Daoy (cell line): ENCODE results near the gene SNAP91. TPM values are rescaled to one million over a fixed set of nuclear protein-coding genes. Genes with fewer than 3 reads are reported as not detected.
"Not testable (repeated sequence)": the region's sequence is repeated elsewhere in the genome, so short reads cannot be mapped to it uniquely, and the experiment has no call there.

Experiments
- DNase-seq: peaks from one replicate; pipeline ENCODE4 v3.0.0-alpha.2; 2015; ENCODE audit warnings: low read depth
- total RNA-seq: library from RNA; depleted of rRNA; stranded (reverse); fragments of >200 nt; shearing (Covaris generic); gene quantifications from 2 replicates; pipeline ENCODE4 v1.2.3, GENCODE V29; 2014; rRNA removed

SNAP91 gene, protein sequence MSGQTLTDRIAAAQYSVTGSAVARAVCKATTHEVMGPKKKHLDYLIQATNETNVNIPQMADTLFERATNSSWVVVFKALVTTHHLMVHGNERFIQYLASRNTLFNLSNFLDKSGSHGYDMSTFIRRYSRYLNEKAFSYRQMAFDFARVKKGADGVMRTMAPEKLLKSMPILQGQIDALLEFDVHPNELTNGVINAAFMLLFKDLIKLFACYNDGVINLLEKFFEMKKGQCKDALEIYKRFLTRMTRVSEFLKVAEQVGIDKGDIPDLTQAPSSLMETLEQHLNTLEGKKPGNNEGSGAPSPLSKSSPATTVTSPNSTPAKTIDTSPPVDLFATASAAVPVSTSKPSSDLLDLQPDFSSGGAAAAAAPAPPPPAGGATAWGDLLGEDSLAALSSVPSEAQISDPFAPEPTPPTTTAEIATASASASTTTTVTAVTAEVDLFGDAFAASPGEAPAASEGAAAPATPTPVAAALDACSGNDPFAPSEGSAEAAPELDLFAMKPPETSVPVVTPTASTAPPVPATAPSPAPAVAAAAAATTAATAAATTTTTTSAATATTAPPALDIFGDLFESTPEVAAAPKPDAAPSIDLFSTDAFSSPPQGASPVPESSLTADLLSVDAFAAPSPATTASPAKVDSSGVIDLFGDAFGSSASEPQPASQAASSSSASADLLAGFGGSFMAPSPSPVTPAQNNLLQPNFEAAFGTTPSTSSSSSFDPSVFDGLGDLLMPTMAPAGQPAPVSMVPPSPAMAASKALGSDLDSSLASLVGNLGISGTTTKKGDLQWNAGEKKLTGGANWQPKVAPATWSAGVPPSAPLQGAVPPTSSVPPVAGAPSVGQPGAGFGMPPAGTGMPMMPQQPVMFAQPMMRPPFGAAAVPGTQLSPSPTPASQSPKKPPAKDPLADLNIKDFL
- total RNA-seq: 0.65 and 0.86 TPM in 2 replicates

DNA sequence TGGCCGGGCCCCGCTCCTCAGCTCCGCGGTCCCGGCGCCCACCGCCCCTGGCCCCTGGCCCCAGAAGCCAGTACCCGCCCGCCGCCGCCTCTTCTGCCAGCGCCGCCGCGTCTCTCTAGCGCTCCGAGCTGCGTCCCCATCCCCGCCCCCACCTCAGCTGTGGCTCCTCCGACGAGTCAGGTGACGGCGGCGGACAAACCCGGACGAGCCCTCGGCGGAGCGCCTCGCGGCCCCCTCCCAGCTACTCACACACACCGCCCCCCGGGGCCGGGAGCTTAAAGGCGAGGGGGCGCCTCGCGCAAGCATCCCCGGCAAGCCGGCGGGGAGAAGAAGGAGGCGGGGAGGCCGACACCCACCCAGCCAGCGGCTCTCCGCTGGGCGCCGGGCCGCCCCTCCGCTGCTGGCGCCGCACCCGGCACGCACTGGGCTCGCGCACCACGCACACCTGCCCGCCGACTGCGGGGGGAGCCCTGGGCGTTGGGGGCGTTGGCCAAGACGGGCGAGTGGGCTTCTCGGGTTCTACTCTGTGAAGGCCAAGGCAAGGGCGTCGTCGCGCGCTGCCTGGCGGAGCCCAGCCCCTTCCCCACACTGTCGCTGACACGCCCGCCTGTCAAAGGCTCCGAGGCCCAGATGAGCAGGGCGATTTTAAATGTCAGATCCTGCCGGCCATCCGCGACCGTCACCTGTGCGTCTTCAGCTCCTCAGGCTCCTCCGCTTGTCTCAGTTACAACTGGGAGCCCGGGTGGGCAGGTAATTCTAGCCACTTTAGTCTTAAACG, at the start of gene SNAP91:
TSS of gene SNAP91 (minus strand) at position 132 of the 778 bp plus-strand sequence. CDS start 1,174 bp downstream, outside the sequence.
- peak; percentile 54 for DNase-seq

DNA sequence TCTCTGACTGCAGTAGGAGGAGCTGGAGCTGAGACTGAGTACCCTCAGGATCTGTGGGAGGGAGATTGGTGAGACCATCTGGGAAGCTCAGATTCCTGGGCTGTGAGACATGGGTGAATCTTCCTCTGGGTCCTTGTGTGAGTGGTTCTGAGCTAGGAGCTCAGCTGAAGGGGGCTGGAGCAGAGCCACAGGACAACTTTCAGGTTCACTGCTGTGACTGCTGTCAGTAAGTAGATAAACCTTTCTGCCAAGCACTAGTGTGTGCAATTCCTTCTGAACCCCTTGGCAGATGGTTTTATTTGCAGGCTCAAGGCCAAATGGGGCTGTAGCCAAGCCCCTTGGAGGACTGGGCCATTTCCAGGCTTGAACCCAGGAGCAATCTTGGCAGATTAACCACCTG, 49.6 kb upstream of the SNAP91 start:
- no peak for DNase-seq

DNA sequence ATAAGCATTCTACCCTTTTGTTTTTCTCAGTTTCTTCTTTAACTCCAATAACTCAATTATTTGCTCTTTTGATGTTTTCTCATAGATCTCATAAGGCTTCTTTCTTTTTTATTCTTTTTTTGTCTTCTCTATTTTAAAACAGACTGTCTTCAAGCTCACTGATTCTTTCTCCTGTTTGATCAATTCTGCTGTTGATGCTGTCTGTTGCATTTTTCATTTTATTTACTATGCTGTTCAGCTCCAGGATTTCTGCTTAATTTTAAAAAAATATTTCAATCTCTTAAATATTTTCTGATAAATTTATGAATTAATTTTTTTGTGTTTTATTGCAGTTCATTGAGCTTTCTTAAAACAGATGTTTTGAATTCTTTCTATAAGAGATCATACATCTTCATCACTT, 48.1 kb upstream of the SNAP91 start:
- DNase-seq: no peak

DNA sequence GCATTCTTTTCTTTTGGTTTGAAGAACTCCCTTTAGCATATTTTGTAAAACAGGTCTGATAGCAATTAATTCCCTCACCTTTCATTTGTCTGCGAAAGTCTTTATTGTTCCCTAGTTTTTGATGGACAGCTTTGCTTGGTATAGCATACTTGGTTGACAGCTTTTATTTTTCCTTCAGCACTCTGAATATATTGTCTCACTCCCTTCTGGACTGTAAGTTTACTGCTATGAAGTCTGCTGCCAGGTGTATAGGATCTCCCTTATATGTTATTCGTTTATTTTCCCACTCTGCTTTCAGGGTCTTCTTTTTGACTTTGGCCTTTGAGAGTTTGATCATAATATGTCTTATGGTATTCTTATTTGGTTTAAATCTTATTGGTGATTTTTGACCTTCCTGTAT, 47.7 kb upstream of the SNAP91 start:
- DNase-seq: no peak

DNA sequence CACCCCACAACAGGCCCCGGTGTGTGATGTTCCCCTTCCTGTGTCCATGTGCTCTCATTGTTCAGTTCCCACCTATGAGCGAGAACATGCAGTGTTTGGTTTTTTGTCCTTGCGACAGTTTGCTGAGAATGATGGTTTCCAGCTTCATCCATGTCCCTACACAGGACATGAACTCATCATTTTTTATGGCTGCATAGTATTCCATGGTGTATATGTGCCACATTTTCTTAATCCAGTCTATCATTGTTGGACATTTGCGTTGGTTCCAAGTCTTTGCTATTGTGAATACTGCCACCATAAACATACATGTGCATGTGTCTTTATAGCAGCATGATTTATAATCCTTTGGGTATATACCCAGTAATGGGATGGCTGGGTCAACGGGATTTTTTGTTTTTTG, 43.5 kb upstream of the SNAP91 start:
- not testable (repeated sequence) for DNase-seq

DNA sequence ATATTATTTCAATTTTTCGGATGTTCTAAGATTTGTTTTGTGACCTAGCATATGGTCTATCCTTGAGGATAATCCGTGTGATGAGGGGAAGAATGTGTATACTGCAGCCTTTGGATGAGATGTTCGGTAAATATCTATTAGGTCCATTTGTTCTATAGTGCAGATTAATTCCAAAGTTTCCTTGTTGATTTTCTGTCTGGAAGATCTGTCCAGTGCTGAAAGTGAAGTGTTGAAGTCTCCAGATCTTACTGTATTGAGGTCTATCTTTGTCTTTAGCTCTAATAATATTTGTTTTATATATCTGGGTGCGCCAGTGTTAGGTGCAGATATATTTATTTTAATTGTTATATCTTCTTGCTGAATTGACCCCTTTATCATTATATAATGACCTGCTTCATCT, 32.2 kb upstream of the SNAP91 start:
- DNase-seq: no peak

DNA sequence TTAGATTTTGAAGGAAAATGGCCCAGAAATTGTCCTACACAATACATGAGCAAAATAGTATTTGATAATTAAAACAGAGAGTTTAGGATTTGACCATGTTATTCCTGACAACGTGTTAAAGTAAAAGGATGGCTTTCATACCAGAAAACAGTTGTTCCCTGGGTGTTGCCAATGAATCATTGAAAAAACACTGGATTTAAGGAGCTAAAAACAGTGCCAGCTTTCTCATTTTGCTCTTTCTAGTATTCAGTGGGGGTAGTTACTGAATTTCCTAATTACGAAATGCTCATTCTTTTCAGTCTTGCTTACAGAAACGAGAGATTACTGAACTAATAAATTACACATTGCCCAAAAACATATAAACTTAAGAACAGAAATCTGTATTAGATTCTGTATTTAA, 26.6 kb upstream of the SNAP91 start:
- peak; percentile 6 for DNase-seq

DNA sequence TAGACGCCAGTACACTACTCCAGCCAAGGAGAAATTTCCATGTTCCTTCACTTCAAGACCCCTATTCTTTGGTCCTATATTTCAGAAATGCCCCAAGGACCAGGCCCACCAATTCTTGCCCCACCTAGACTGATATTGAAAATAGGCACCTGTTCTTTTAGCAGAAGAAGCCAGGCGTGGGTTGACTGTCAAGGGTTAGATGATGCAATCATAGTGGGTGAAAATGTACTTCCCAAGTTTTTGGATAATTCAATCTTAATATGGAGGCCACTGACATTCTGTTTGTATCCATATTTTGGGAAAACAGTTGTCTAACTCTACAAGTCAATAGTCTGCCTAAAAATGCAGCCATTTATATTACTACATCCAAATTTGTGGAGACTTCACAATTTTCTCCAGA, 21.0 kb upstream of the SNAP91 start:
- no peak for DNase-seq

DNA sequence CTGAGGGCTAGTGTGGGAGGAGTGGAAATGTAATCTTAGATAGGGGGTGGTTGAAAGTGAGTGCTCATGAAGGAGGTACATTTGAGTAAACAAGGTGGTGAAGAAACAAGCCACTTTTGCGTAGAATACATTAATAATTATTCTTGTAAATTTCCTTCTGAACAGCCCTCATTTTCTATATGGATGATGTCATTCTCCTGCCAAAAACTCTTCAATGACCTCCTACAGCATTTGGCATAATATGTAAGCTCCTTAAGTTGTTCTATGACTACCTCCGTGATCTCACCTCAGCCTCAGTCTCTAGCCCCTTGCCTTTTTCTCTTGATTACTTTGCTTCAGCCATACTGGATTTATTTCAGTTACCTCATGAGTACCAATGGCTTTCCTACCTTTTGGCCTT, 14.0 kb upstream of the SNAP91 start:
- no peak for DNase-seq

DNA sequence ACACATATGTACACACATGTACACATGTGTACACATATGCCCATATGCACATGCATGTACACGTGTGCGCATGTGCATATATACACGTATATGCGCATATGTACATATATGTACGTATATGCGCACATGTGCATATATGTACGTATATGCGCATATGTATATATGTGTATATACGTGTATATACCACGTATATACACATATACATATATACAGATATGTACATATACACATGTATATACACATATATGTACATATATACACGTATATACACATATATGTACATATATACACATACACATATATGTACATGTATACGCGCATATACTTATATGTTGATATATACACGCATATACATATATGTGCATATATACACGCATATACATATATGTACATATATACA, 8.9 kb upstream of the SNAP91 start:
- DNase-seq: no peak

DNA sequence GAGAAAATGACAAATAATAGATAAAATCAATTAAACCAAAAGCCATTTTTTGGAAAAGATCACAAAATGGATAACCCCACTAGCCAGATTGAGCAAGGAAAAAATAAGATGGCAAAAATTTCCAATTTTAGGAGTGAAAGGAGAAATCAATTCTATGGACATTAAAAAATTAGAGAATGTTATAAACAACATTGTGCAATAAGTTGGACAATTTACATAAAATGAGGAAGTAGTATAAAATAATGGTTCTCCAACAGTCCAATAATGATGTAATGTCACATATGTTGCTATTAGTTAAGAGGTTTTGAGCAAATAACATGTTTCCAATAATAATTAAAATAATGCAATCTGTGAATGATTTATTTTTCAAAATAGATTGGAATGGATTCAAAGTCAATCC, 3.1 kb upstream of the SNAP91 start:
- DNase-seq: no peak

DNA sequence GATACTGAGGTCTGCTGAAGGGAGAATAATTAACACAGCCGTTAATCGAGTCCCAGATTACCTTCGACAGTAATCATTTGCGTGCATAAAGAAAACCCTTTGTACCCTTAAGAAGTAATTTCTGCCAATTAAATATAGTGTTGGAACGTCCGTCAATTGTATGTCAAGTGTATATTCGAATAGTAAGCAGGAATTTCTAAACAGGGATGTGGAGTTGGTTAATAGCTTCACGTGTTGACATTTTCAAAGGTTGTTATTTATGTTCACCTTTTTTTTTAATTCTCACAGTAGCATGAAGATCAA, 798 bp upstream of the SNAP91 start:
- DNase-seq: no peak

DNA sequence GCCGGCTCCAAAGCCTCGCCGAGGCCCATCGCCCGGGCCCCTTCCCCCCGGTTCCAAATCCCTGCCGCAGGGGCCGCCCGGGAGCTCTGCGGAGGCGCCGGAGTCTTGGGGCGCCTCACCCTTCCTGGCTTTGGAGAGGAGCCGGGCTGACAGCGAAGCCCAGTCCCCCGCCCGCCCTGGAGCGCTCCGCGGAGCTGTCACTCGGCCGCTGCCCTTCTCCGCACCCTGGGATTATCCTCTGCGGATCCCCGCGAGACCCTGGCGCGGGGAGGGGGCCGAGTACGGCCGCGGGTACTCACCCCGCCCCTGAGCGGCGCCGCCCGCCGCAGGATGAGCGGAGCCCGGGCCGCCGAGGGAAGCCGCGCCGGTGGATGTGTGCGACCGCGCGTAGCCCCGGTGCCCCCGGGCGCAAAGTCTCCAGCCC, 343 bp downstream of the SNAP91 start:
- peak; percentile 25 for DNase-seq

DNA sequence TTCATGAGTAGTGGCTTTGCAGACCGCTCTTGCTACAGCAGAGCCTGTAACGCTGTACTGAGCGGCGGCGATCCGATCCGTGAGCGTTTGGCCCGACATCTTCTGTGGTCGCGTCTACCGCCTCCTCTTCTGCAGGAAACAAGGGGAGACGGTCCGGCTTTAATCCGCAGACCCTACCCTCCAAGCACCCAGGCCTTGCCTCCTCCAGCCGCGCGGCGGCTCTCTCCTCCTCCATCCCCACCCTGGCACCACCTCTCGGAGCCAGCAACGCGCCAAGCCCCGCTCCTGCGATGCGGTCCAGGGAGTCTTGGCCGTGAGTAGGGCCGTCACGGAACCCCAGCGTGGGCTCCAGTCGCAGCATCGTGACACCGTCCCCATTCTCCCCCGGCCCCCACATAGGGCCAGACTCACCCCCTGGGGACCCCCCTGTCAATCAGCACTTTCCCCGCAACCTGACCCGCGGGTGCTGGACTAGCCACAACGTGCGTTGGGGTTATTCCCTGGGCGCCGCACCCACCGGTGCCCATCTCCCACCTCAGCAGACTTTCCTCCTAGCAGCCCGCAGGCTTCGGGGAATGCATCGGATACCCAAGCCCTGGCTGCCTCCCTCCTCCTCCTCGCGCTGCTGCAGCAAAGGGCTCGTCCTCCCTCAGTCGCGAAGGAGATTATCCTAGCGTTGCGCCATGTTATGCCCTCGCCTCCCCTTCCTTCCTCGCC, 914 bp downstream of the SNAP91 start:
- peak; percentile 17 for DNase-seq

DNA sequence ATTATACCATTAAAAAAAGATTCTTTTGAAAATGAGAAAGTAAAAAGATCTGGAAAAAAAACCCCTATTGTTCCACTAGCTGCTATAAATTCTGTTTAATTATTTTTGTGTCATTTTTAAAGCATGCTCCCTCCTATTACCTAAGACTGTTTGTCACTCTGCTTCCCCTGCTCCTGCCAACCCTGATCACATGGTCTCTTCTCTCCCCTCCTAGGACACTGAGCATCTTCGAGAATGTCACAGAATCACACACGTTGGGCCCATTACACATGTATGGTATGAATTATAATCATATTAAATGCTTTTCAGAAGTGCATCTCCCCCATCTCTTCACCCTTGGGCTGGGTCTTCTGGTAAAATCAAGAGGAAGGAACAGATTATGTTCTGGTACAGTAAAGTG, 6.2 kb downstream of the SNAP91 start:
- DNase-seq: no peak

DNA sequence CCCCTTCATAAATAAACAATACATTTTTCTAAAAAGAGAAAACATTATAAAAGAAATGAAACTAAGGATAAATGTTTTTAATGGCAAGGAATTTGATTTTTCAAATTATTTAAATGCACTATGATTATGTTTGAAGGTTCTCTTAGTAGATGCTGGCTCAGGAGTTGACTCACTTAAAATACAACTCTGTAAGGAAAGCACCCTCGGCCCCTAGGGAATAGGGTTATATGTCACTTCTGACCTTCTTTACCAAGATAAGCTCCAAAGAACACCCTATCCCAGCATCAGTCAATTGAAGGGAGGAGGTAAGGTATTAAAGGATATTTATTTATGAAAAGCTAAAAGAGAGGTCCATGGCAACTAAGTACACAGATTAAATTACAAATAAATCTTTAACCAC, 6.8 kb downstream of the SNAP91 start:
- DNase-seq: no peak

DNA sequence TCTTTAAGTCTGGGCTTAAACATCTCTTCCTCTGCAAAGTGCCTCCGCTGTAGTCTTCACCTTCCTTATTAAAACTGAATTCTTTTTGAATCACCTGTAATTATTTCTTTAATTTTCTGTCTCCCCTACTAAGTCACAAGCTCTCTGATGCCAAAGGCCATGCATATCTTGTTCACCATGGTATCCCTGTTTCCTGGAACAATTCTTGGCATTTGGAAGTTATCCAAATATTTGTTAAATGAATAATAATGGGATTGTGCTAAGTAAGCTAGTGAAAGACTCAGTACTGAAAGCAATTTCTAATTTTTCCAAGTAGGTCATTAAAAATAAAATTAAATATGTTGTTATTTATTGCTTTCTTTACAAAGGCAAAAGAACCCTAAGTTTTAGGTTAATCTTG, 12.2 kb downstream of the SNAP91 start:
- DNase-seq: no peak

DNA sequence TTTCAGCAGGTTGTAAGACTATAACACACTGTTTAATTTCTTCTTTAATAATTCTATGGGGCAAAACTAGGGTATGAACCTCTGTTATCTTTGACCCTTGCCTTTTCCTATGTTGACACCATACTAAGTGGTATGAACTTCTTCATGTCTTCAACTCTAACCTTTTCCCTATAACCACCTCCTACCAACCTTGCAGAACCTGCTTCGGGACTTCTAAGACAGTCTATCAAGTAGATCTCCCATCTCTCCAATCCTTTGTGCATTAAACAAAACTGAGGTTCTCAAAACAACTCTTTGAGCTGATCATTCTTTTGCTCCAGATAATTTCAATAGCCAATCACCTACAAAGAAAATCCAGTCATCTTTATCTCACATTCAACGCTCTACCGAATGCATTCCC, 23.4 kb downstream of the SNAP91 start:
- no peak for DNase-seq

DNA sequence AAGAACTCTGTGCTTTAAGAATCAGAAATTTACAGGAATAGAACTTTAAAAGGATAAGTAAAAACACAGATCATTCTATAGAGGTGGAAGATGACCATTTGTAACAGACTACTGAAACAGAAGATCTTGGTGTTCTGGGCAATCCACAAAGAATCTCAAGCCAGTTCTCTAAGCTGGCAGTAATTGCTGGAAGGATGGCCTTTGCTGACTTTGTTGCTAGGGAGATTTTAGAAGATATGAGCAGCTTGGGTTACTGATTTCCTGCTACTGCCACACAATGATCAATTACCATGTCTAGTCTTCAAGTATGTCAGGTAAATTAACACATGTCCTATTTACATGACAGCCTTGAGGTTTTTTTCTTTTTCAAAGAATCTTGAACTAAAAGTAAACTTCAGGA, 31.1 kb downstream of the SNAP91 start:
- no peak for DNase-seq

DNA sequence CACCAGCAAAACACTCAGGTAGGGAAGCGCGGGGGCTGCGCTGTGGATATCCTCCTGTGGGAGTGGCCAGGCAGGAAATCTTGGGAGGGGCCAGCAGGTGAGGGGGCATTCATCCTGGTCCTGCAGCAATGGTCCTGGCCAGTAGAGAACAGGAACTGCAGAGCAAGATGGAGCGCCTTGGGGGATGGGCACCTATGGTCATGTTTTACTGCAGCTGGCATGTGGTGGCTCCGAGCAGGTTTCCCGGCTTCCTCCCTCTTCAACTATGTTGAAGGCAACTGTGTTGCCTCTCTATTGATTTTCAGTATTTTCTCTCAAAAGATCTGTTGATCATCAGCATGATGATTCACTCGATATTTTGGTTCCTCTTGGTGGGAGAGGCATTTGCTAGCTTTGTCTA, 70.9 kb downstream of the SNAP91 start:
- no peak for DNase-seq

DNA sequence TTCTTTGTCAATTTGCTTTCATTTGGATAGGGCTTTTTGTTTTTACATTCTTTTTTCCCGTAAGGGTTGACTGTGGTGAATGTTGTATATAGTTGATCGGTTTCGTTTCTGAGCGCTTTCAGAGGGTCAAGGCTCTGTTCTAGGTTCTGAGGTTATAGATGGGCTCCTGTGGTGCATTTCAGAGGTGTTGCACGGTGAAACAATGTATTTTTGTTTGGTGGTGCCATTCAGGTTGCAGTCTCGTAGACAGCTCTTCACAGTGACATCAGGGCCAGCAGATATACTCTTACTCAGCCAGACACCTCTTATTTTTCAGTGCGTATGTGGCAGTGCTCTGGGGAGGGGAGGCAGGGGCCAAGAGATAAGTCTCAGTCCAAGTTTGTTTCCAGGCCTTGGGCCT, 72.1 kb downstream of the SNAP91 start:
- no peak for DNase-seq

DNA sequence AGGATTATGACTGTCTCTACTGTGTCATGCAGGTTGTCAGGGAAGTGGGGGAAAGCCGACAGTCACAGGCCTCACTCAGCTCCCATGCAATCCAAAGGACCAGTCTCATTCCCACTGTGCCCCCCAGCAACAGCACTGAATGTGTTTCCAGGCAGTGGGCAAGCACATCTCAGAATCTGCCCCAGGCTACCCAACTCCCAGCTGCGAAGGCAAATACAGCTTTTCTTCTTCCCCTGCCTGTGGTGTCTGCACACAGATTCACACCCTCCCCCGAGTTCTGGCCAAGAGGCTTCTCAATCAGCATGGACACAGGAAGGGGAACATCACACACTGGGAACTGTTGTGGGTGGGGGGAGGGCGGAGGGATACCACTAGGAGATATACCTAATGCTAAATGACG, 75.3 kb downstream of the SNAP91 start:
- no peak for DNase-seq
